GM12892 (cell line): Measurements from ENCODE around the gene TCP11L1.
"Not testable (repeated sequence)": the region's sequence is repeated elsewhere in the genome, so short reads cannot be mapped to it uniquely, and the experiment has no call there.

ENCODE experiments used
- DNase-seq: peaks from one replicate; pipeline ENCODE4 v3.0.0; 2011; ENCODE audit not compliant: insufficient read length
- FAIRE-seq: peaks from 2 replicates; lab custom pipeline; 2011; peaks lifted over from hg19 to GRCh38; lab: Jason Lieb, UNC
- POLR2A ChIP-seq: IDR thresholded peaks from 2 replicates; pipeline ENCODE4 v1.6.1; 2011; ENCODE audit warnings: low read depth, low read length, control low read depth
- POLR2AphosphoS5 ChIP-seq: IDR thresholded peaks from 2 replicates; pipeline ENCODE4 v1.6.1; 2011; ENCODE audit warnings: low read depth, low read length, control low read depth
- TAF1 ChIP-seq: IDR thresholded peaks from 2 replicates; pipeline ENCODE4 v1.6.1; 2011; ENCODE audit warnings: low read depth, mild to moderate bottlenecking, control low read depth, low read length, borderline replicate concordance

TCP11L1 gene

DNA sequence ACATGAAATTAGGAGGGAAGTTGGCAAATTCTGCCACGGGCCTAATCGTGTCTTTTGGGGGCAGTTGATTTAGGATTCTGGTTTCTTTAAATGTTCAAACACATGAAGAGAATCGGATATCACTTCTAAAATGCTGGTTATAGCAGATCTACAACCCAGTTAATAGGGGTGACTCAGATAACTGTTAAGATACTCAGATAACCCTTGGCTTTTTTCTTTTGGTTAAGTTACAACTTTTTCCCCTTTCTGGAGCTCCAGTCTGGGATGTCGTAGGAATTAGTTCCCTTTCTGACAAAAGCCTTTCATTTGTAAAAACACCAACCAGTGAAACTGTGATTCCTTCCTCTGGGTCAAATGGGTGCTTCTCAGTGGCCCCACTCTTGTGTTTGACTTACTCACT lies 22.7 kb upstream of the TCP11L1 start:
- DNase-seq (no peak), FAIRE-seq (no peak)
- no peak for TF ChIP-seq POLR2AphosphoS5
- TF ChIP-seq POLR2A = no peak
- TF ChIP-seq TAF1 = no peak

DNA sequence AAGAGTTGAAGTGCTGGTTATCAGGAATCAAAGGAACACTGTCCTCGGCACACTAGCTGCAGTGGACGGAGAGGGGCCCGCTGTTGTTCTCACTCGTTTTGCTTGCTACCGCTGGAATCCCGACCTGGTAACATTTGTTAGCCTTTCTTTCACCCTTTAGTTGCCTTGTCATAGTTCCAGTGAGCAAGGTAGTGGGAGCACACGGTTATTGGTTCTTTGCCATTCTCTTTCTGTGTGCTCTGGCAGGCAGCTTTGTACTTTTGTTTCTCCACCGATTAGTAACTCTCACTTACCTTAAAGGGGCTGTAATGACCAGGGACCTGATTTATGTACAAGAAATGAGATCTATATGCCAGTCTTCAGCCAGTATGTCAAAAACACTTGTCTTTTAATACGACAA lies 21.9 kb upstream of the TCP11L1 start:
- no peak for DNase-seq
- FAIRE-seq = no peak
- no peak for TF ChIP-seq TAF1
- TF ChIP-seq POLR2A = no peak
- TF ChIP-seq POLR2AphosphoS5 = no peak

DNA sequence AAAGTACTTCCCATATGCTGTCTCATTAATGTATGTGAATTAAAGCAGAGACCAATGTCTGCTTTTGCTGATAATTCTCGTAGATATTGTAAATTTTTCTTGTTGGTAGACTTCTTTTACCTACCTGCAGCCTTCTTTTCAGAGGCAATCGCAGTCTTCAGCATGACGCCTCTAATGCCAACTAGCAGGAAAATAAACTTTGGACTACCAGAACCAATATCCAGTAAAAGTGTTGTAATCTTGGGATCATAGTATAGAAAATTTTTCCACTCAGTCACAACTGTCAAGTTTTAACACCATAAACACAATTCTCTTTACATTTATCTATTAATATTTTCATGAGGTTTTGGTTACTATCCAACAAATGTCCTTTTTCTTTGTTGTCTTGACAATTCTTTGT lies 21.4 kb upstream of the TCP11L1 start:
- FAIRE-seq = no peak
- TF ChIP-seq TAF1 = no peak
- no peak for DNase-seq

DNA sequence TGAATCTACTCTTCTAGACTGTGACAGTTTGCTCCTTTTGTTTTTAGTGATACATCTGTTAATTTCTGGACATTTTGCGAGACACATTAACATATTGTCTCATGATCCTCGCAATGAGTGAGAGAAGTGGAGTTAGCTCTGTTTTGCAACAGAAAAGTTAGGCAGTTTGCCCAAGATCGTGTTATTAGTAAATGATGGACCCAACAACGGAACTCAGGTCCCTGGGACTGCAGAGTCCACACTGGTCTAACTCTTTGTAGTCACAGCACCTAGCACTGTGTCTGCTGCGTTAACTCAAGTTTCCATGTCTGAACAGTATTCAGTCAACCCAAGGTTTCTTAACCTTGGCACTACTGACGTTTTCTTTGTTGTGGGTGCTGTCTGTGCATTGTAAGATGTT lies 20.5 kb upstream of the TCP11L1 start:
- no peak for DNase-seq
- no peak for FAIRE-seq
- TF ChIP-seq POLR2A (no peak), TAF1 (no peak), POLR2AphosphoS5 (no peak)

DNA sequence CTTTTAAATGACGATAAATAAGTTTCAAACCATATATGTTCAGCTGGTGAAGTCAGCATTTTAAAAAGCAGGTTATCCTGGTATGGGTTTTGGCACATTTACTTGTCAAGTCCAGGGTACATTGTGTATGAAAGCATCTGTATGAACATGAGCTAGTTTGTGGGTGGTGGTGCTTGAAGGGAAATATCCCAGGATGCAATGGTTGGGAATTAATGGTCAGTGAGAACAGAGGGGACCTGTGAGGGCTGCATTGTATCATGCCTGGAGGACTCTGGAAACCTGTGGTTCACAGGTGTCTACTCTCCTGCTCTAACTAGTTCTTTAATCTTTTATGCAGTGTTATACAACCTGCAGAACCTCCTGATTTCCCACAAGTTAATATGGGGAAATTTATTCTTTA lies 17.9 kb upstream of the TCP11L1 start:
- no peak for DNase-seq
- FAIRE-seq = peak; percentile 9
- TF ChIP-seq POLR2A (no peak), TAF1 (no peak), POLR2AphosphoS5 (no peak)

DNA sequence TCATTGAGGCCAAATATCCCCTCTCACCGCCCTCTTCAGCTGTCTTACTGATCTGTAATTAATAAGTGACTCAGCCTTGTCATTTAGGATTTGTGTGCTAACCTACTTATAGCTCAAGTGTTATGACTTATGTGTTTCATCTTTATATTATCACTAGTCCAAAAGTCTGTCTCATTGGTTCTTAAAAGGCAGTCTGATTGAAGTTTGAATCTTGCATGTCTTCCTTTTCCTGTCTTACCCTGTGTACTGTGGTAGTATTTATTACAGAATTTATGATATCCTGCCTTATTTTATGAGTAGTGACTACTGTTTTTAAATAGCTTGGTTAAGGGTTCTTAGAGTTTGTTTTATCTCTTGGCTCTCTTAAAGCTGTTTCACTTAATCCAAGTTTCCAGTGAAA lies 17.4 kb upstream of the TCP11L1 start:
- DNase-seq (no peak), FAIRE-seq (no peak)
- TF ChIP-seq POLR2AphosphoS5 = no peak
- TF ChIP-seq TAF1 = no peak
- TF ChIP-seq POLR2A = no peak

DNA sequence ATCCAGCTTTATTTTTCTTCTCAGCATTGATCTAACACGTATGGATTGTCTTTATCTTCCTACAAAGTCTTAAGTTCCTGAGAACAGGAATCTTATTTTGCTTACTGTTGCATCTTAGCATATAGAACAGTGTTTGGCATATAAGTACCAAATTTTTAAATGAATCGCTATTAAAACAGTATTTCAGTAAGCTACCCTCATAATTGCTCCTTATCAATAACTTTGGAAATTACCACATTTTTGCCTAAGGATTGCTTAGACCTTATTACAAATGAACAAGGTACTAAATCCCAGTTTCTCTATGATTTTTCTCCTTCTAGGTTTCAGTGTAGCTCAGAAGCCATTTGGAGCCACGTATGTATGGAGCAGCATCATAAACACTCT lies 14.0 kb upstream of the TCP11L1 start:
- FAIRE-seq = no peak
- TF ChIP-seq POLR2AphosphoS5 = no peak
- TF ChIP-seq TAF1 = no peak
- TF ChIP-seq POLR2A = no peak
- DNase-seq = no peak

DNA sequence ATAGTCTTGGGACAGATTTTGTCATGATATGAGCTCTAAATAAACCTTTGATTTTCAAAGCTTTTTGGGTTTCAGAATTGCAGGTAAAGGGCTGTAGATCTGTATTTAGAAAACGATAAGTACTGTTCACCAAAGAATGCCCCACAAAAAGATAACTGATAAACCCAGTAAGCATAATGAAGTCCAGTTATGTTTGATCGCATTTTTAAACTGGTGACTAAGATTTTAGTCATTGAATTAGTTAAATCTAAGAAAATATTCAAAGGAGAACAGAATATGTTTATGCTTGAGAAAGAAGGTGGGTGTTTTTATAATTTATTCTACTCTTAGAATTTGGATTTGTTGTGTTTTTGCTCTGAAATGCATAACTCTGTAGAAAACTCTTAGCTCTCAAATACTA lies 12.1 kb upstream of the TCP11L1 start:
- DNase-seq = no peak
- TF ChIP-seq TAF1 (no peak), POLR2A (no peak), POLR2AphosphoS5 (no peak)
- no peak for FAIRE-seq

DNA sequence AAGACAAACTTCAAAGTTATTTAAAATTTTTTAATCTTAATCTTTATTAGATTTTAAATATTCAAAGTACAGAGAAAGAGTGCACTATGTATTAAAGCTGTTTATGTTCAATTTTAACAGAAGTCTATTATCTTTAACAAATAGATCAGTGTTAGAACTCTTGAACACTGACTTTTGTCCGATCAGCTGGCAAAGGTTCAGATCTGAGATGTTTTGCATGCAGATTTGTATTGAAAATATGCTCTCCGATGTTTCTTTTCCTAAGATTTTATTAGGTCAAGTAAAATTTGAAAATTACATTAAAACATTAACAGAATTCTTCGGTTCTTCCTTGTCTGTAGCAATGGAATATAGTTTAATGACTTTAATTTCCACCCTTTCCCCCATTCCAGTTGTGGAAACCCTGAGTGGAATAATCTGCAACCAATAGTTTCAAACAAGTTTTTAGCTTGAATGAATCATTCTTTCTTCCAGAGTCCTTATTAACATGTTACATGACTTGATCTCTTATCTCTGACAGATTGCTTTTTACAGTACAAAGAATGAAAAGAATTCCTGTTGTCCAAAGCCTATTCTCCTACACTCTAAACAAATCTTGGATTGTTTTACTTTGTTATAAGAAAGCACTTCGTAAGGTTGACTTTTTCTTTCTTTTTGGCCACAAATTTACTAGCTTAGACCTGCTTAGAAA lies 11.4 kb upstream of the TCP11L1 start:
- DNase-seq = no peak
- FAIRE-seq = no peak
- TF ChIP-seq POLR2A (no peak), POLR2AphosphoS5 (no peak), TAF1 (no peak)

DNA sequence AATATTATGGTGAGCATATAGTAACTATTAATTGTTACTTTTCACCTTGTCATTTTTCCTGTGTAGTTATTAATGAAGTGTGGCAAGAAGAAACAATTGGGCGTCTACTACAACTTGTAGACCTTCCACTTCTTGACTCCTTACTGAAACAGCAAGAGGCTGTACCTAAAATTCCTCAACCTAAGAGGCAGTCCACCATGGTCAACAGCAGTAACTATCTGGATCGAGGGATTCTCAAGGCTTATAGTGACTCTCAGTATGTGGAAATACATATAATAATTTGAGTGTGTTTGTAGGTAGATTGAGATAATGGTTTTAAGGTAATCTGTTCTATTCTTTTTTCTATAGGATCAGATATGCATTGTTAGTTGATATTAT lies 10.8 kb upstream of the TCP11L1 start:
- DNase-seq (no peak), FAIRE-seq (peak; percentile 36)
- TF ChIP-seq TAF1 = no peak

DNA sequence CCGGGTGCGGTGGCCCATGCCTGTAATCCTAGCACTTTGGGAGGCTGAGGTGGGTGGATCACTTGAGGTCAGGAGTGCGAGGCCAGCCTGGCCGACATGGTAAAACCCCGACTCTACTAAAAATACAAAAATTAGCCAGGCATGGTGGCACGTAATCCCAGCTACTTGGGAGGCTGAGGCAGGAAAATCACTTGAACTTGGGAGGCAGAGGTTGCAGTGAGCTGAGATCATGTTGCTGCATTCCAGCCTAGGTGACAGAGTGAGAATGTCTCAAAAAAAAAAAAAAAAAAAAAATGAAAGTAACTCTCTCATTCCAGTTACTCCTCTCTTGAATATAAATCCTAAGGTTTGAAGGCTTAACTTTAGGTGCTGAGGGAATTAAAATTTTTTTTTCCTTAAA lies 10.2 kb upstream of the TCP11L1 start:
- FAIRE-seq, DNase-seq: not testable (repeated sequence)

DNA sequence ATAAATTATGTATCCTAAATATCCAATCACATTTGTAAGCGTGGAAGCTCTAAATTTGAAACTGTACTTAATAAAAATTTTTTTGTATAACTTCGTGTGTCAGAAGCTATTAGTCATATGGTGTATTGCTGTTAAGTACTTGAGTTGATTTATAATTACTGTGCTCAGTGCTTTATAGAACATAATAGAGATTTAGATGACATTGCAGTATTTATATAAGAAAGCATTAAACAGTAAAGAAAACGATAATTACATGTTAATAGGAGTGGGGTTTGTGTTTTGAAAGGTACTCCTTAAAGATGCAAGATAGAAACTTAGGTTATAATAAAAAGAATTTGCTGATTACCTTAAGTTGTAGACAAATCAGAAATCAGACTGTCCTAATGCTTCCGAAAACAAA lies 5.9 kb upstream of the TCP11L1 start:
- DNase-seq (no peak), FAIRE-seq (no peak)
- no peak for TF ChIP-seq POLR2AphosphoS5
- TF ChIP-seq TAF1 = no peak
- TF ChIP-seq POLR2A = no peak

DNA sequence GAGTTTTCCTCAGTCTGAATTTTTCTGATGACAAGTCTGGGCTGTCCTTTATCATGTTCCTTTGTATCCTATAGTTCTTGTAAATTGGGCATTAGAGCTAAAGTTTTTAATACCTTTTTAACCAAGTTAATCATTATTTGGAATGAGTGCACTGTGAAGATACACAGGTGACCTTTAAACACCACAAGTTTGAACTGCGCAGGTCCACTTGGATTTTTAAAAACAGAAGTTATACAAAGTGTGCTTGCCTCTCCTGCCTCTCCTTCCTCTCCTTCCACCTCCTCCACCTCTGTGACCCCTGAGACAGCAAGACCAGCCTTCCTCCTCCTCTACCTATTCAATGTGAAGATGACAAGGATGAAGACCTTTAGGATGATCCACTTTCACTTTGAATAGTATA lies 4.4 kb upstream of the TCP11L1 start:
- no peak for TF ChIP-seq POLR2AphosphoS5
- TF ChIP-seq POLR2A = no peak
- TF ChIP-seq TAF1 = no peak
- DNase-seq (no peak), FAIRE-seq (no peak)

DNA sequence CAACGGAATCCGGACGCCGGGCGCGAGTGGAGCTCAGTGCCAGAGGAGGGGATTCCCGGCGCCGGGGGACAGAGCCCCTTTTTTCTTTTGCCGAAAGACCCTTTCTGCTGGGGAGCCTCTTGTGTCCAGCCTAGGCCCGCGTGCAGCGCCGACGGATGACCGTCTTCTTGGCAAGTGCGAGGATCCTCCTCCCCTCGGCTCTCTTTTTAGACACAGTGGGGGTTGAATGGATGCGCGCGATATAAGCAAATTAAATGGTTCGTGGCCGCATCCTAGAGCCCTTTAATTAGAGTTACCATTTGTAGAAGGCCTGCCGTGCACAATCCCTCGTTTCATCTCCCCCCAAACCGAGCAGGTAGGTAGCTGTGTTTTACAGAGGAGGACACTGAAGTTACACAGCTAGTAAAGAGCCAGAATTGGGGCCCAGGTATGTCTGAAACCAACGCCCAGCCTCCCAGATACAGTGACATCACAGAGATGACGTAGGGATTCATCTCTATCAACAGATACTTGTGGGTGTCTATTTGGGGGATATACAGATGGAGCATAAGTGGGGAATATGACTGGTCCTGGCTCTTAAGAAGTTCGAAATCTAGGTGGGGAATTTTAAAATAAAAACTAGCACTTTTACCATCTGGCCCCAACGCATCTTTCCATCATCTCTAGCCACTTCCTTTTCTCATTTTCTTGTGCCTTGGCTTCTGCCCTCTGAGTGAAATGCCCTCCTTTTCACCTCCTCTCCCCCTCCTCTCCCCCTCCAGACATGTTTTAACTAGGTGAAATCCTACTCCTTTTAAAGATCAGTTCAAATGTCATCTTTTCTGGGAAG lies 875 bp downstream of the TCP11L1 start:
- FAIRE-seq = no peak
- TF ChIP-seq POLR2A (no peak), POLR2AphosphoS5 (no peak), TAF1 (no peak)
- peak; percentile 31 for DNase-seq
